HG03060 (cell line): ENCODE data around the gene APH1B.

Source experiments
- ATAC-seq: cut with Tn5 transposase; IDR thresholded peaks from one replicate; pipeline ENCODE4 v1.9.1; 2021; ENCODE audit warnings: low read depth, moderate number of reproducible peaks; ENCODE audit not compliant: unreplicated experiment

The APH1B gene

GRCh38 chr15:63251701-63252100, 25.7 kb upstream of the APH1B start:
- no peak for ATAC-seq

GRCh38 chr15:63252292-63252691, 25.1 kb upstream of the APH1B start:
- ATAC-seq: no peak

- no peak for ATAC-seq
These were observed 22.4 kb upstream of the APH1B start for GRCh38 chr15:63254991-63255390.

GRCh38 chr15:63255489-63255990, 21.9 kb upstream of the APH1B start:
- ATAC-seq: no peak

GRCh38 chr15:63256433-63257274, 20.8 kb upstream of the APH1B start:
- ATAC-seq: no peak

- ATAC-seq: no peak
These were observed 18.7 kb upstream of the APH1B start for GRCh38 chr15:63258658-63259057.

- no peak for ATAC-seq
These were observed 16.6 kb upstream of the APH1B start for GRCh38 chr15:63260791-63261190.

- no peak for ATAC-seq
These were observed 16.1 kb upstream of the APH1B start for GRCh38 chr15:63261311-63261710.

GRCh38 chr15:63263519-63263918, 13.9 kb upstream of the APH1B start:
- no peak for ATAC-seq

- ATAC-seq: no peak
These were observed 12.6 kb upstream of the APH1B start for GRCh38 chr15:63264688-63265293.

- no peak for ATAC-seq
These were observed 3.0 kb upstream of the APH1B start for GRCh38 chr15:63274427-63274826.

- ATAC-seq: no peak
These were observed 915 bp upstream of the APH1B start for GRCh38 chr15:63276342-63277037.

GRCh38 chr15:63277893-63278456, 570 bp downstream of the APH1B start:
- no peak for ATAC-seq

- no peak for ATAC-seq
These were observed 5.7 kb downstream of the APH1B start for GRCh38 chr15:63283126-63283525.

- no peak for ATAC-seq
These were observed 6.9 kb downstream of the APH1B start for GRCh38 chr15:63284335-63284734.

- no peak for ATAC-seq
These were observed 9.7 kb downstream of the APH1B start for GRCh38 chr15:63287109-63287508.

- ATAC-seq: no peak
These were observed 10.9 kb downstream of the APH1B start for GRCh38 chr15:63288342-63288741.

GRCh38 chr15:63288778-63289378, 11.5 kb downstream of the APH1B start:
- ATAC-seq: no peak

GRCh38 chr15:63291507-63291906, 14.1 kb downstream of the APH1B start:
- ATAC-seq: no peak

- no peak for ATAC-seq
These were observed 14.8 kb downstream of the APH1B start for GRCh38 chr15:63292241-63292640.

GRCh38 chr15:63292771-63293170, 15.4 kb downstream of the APH1B start:
- no peak for ATAC-seq
